HG02938 (cell line): ENCODE results near the gene KRT17.
"Not testable (repeated sequence)": the region's sequence is repeated elsewhere in the genome, so short reads cannot be mapped to it uniquely, and the experiment has no call there.

Experiments used
- ATAC-seq: cut with Tn5 transposase; IDR thresholded peaks from one replicate; pipeline ENCODE4 v1.9.1; 2021; ENCODE audit warnings: mild to moderate bottlenecking, moderate library complexity; ENCODE audit not compliant: unreplicated experiment

The KRT17 gene

GRCh38 chr17:41654678-41655607 is 30.6 kb upstream of the KRT17 start:
- no peak for ATAC-seq

DNA sequence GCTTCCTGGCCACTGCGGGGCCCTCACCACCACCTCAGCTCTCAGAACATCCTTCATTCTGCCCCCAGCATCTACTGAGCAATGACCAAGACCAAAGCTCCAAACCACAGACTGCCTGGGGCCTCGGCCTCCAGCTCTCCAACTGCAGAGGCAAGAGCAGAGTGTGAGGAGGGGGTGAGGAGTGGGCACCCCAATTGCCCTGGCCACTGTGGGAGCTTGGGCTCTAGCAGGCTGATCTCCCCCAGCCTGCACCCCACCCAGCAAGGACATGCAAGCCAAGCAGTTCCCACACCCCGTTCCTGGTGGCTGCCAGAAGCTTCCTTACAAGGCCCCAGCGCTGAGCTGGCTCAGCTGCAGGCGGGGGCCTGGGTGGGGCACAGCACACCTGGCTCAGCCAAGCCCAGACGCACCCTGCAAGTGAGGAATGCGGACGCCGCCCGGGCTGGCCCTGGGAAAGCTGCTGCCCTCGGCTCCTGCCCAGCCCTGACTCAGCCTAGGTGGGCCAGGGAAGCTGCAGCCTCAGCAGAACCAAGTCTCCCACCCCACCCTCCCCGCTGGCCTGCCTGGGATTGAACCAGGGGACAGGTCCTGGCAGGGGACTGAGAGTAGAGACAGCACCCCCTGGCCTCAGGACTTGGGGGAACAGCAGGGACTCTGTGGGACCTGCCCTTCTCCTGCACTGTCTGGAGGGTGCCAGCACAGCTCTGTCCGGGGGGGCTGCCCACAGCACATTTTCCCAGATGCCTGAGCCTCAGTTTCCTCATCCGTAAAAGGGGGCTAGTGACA is 29.7 kb upstream of the KRT17 start:
- ATAC-seq: no peak

- ATAC-seq: no peak
These were observed 29.0 kb upstream of the KRT17 start for GRCh38 chr17:41653421-41653820.

DNA sequence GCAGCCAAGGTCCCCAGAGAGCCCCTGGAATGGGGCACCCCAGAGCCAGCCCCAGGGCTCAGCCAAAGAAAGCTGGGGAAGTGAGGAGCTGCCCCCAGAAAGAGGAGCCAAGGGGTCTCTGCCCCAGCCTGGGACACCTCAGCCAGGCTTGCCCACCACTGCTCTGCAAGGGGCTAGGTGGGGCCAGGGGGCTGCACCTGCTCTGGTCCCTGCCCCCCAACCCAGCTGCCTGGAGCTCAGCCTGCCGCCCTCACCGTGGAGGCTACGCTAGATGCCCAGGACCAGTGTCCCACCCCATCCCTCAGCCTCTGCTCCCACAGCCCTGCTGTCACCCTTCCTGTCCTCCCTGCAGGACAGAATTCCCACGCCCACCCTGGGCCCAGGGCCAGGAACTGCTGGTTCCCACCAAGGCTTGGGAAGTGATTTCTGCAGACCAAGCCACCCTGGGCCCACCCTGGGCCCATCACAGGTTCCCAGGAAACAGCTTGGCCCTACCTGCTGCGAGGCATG is 28.1 kb upstream of the KRT17 start:
- no peak for ATAC-seq

DNA sequence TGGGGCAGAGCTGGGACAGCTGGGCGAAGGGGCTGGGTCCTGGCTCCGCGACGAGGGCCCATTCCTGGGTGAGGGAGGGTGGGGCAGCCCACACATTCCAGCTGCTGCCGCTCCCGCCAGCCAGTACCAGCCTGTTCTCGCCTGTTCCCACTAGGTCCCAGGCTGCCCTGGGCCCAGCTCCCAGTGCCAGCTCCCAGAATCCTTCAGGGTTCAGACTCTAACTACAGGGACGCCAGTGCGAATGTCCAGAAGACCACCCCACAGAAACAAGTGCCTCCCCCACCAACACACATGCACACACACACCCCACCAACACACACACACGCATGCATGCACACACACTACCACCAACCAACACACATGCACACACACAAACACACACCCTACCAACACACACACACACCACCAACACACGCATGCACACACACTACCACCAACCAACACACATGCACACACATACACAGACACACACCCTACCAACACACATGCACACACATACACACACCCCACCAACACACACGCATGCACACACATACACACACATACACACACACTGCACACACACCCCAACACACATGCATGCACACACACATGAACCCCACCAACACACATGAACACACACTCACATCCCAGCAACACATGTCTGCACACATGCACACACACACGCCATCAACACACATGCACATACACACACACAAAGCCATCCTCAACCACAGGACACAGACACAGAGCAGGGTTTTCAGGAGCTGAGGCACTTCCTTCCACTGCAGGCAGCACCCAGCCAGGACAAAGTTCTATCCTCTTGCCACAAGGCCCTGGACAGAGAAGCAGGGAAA is 27.5 kb upstream of the KRT17 start:
- no peak for ATAC-seq

- no peak for ATAC-seq
These were observed 26.6 kb upstream of the KRT17 start for GRCh38 chr17:41650794-41651624.

DNA sequence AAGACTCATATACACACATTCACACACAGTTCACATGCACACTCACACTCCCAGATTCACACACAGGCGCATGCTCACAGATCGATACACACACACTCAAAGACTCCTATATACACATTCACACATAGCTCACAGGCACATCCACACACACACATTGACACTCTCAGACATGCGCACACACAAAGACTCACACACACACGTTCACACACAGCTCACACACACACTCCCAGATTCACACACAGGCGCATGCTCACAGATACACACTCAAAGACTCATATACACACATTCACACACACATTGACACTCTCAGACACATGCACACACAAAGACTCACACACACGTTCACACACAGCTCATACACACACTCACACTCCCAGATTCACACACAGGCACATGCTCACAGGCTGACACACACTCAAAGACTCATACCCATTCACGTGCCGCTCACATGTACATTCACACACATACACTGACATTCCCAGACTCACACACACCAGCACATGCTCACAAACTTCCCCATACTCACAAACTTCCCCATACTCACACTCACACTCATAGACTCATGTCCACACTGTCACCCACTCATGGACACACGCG is 25.6 kb upstream of the KRT17 start:
- no peak for ATAC-seq

GRCh38 chr17:41648411-41649195 is 24.2 kb upstream of the KRT17 start:
- no peak for ATAC-seq

- ATAC-seq: no peak
These were observed 23.6 kb upstream of the KRT17 start for GRCh38 chr17:41647940-41648410.

- no peak for ATAC-seq
These were observed 22.9 kb upstream of the KRT17 start for GRCh38 chr17:41647038-41647813.

GRCh38 chr17:41642252-41643156 is 18.1 kb upstream of the KRT17 start:
- ATAC-seq: no peak

GRCh38 chr17:41640596-41640995 is 16.2 kb upstream of the KRT17 start:
- ATAC-seq: not testable (repeated sequence)

- no peak for ATAC-seq
These were observed 15.4 kb upstream of the KRT17 start for GRCh38 chr17:41639492-41640473.

DNA sequence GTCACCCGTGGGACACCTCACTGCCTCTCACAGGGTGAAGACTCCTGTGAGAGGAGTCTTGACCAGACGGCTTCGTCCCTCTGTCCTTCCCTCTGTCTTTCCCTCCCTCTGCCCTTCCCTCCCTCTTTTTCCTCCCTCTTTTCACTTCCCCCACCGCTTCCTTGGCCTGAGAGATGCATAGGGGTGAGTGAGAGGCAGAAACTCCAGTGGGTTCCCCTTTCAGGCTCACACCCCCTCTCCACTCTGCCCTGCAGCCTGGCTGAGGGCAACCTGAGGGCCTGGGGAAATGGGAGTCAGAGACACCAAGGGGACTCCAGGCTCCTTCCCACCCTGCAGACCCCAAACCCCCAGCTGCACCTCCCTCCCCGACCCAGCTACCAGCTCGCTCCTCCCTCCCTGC is 14.6 kb upstream of the KRT17 start:
- no peak for ATAC-seq

GRCh38 chr17:41638194-41638593 is 13.8 kb upstream of the KRT17 start:
- no peak for ATAC-seq

DNA sequence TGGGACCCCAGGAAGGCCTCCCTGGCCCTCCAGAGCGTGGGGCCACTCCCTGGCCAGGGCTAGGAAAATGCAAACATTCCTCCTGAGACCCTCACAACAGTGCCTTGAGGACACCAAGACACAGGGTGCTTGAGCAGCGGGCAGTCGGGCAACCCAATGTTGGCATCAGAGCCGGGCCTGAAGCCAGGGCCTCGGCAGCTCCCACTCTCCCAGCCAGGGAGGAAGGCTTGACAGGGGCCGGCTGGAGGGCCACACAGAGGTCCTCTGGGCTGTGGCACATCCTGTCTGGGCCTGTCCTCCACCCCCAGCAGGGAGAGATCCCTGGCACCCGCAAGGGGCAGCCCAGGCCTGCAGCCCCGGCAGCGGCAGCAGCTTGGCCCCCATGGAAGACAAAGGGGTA is 12.3 kb upstream of the KRT17 start:
- ATAC-seq: no peak
